GM23338 (cell line): ENCODE data around the gene GRAMD1B. TPM values are rescaled to one million over a fixed set of nuclear protein-coding genes. Genes with fewer than 3 reads are reported as not detected.

ENCODE experiments used
- CREB1 ChIP-seq: fragments of 250-450 bp; sonication (Bioruptor Pico); IDR thresholded peaks from 2 replicates; pipeline ENCODE4 v1.5.0; 2020; ENCODE audit warnings: low read depth, mild to moderate bottlenecking, moderate library complexity
- ETS1 ChIP-seq: IDR thresholded peaks from 2 replicates; pipeline ENCODE4 v1.6.1; 2016; ENCODE audit warnings: antibody characterized with exemption
- EZH2 ChIP-seq: fragments of 200-600 bp; sonication (generic); IDR thresholded peaks from one replicate; pipeline ENCODE4 v1.8.0; 2017; ENCODE audit warnings: antibody characterized with exemption, mild to moderate bottlenecking, low read depth; ENCODE audit not compliant: unreplicated experiment
- JUNB ChIP-seq: IDR thresholded peaks from one replicate; pipeline ENCODE4 v1.6.1; 2016; ENCODE audit warnings: antibody characterized with exemption; ENCODE audit not compliant: unreplicated experiment
- POLR2AphosphoS5 ChIP-seq: IDR thresholded peaks from 2 replicates; pipeline ENCODE4 v1.6.1; 2016; ENCODE audit warnings: antibody characterized with exemption, low read depth
- ZNF462 ChIP-seq: fragments of 250-450 bp; sonication (Bioruptor Pico); IDR thresholded peaks from 2 replicates; pipeline ENCODE4 v1.5.0; 2020; ENCODE audit warnings: mild to moderate bottlenecking, moderate library complexity
- polyA plus RNA-seq: library from polyadenylated mRNA; unstranded; fragments of >200 nt; fragmentation: Nextera tagmentation; extraction: Ambion mirVana; gene quantifications from 2 replicates; pipeline ENCODE4 v1.2.1, GENCODE V29; 2016
- total RNA-seq: library from RNA; depleted of rRNA; stranded (reverse); fragments of >200 nt; shearing (Covaris generic); gene quantifications from 2 replicates; pipeline ENCODE4 v1.2.3, GENCODE V29; 2014
- TF ChIP-seq, protein P1 (sequence below): IDR thresholded peaks from one replicate; pipeline ENCODE4 v1.6.1; 2018; ENCODE audit warnings: antibody characterized with exemption; ENCODE audit not compliant: unreplicated experiment

Gene GRAMD1B
- total and polyA plus RNA-seq, 2 experiments from 2014 or later: 3.7 to 24.3 TPM

- TF ChIP-seq ZNF462 (no peak), EZH2 (no peak), ETS1 (no peak), JUNB (no peak), POLR2AphosphoS5 (no peak), CREB1 (CRISPR knock-in tag) (no peak)
- TF ChIP-seq, protein P1, sequence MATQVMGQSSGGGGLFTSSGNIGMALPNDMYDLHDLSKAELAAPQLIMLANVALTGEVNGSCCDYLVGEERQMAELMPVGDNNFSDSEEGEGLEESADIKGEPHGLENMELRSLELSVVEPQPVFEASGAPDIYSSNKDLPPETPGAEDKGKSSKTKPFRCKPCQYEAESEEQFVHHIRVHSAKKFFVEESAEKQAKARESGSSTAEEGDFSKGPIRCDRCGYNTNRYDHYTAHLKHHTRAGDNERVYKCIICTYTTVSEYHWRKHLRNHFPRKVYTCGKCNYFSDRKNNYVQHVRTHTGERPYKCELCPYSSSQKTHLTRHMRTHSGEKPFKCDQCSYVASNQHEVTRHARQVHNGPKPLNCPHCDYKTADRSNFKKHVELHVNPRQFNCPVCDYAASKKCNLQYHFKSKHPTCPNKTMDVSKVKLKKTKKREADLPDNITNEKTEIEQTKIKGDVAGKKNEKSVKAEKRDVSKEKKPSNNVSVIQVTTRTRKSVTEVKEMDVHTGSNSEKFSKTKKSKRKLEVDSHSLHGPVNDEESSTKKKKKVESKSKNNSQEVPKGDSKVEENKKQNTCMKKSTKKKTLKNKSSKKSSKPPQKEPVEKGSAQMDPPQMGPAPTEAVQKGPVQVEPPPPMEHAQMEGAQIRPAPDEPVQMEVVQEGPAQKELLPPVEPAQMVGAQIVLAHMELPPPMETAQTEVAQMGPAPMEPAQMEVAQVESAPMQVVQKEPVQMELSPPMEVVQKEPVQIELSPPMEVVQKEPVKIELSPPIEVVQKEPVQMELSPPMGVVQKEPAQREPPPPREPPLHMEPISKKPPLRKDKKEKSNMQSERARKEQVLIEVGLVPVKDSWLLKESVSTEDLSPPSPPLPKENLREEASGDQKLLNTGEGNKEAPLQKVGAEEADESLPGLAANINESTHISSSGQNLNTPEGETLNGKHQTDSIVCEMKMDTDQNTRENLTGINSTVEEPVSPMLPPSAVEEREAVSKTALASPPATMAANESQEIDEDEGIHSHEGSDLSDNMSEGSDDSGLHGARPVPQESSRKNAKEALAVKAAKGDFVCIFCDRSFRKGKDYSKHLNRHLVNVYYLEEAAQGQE: no peak
These were observed 126.6 kb downstream of the GRAMD1B start (continued) for GRCh38 chr11:123556633-123557032.
